Fibroblast of lung (primary cell): ENCODE results near the gene SMIM24.

Experiments used
- EZH2 ChIP-seq: IDR thresholded peaks from 2 replicates; pipeline ENCODE4 v1.5.1; 2012; ENCODE audit warnings: low read length, control low read depth, mild to moderate bottlenecking; ENCODE audit errors: missing control alignments
- TF ChIP-seq, protein P1 (sequence below), 2 donors: IDR thresholded peaks in 1 of 2; conservative IDR thresholded peaks in 1 of 2; 1 replicate in 1 of 2; 2 replicates in 1 of 2; pipeline ENCODE4 v1.5.1; 2011 to 2012; ENCODE audit warnings: low read length in 2 of 2, control low read depth in 1 of 2, inconsistent platforms in 1 of 2, low read depth in 1 of 2, mild to moderate bottlenecking in 1 of 2

- TF ChIP-seq, protein P1, sequence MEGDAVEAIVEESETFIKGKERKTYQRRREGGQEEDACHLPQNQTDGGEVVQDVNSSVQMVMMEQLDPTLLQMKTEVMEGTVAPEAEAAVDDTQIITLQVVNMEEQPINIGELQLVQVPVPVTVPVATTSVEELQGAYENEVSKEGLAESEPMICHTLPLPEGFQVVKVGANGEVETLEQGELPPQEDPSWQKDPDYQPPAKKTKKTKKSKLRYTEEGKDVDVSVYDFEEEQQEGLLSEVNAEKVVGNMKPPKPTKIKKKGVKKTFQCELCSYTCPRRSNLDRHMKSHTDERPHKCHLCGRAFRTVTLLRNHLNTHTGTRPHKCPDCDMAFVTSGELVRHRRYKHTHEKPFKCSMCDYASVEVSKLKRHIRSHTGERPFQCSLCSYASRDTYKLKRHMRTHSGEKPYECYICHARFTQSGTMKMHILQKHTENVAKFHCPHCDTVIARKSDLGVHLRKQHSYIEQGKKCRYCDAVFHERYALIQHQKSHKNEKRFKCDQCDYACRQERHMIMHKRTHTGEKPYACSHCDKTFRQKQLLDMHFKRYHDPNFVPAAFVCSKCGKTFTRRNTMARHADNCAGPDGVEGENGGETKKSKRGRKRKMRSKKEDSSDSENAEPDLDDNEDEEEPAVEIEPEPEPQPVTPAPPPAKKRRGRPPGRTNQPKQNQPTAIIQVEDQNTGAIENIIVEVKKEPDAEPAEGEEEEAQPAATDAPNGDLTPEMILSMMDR (conservative IDR thresholded peaks at IDR 0.05 in 1 of 2, IDR thresholded peaks at IDR 0.05 in 1 of 2; ENCODE audit: low read depth in 1 of 2, low read length in 2 of 2) = no peak
- TF ChIP-seq EZH2 = no peak
These were observed 32.4 kb upstream of the SMIM24 start for GRCh38 chr19:3512562-3513228.
